ENCODE measurements around the gene C14orf132.

The C14orf132 gene

GRCh38 chr14:96039633-96040311 is 610 bp downstream of the C14orf132 start:
- H3K79me2 ChIP-seq (ENCODE audit: insufficient read depth, low read length), result no peaks in the 10 kb centered on the region
- H3K27me3 ChIP-seq (ENCODE audit: insufficient read depth, low read length), result no peaks in the 10 kb centered on the region
- H3K9ac ChIP-seq (ENCODE audit: low read length), result peak overlapping the region; percentile 67
- peaks cover 4% of the 10 kb centered on the region for H3K4me1 ChIP-seq (ENCODE audit: insufficient read depth, low read length, severe bottlenecking)
- no peaks in the 10 kb centered on the region for H4K20me1 ChIP-seq (ENCODE audit: insufficient read depth, low read length)
- H2AFZ ChIP-seq (ENCODE audit: low read length), result no peak overlapping the region
- H3K36me3 ChIP-seq (ENCODE audit: insufficient read depth, low read length), result no peaks in the 10 kb centered on the region
- peak overlapping the region; percentile 73 for H3K4me3 ChIP-seq (ENCODE audit: low read depth, low read length, poor library complexity, severe bottlenecking)
- peak overlapping the region; percentile 84 for H3K4me2 ChIP-seq (ENCODE audit: low read length)
- H3K9me2 ChIP-seq (ENCODE audit: low read depth, low read length), result no peaks in the 10 kb centered on the region
- H3K9me3 ChIP-seq (ENCODE audit: low read length), result no peaks in the 10 kb centered on the region
- H3F3A ChIP-seq (ENCODE audit: insufficient read depth, low read length), result no peaks in the 10 kb centered on the region; the same call in 1 of the 2 replicates
- TF ChIP-seq CTCF (IDR thresholded peaks at IDR 0.05; ENCODE audit: low read length), result peak; percentile 30; the same call in 1 of the 2 replicates
- no peak for TF ChIP-seq EZH2 (IDR thresholded peaks at IDR 0.05; ENCODE audit: borderline replicate concordance, low read length)
- H3K27ac ChIP-seq (ENCODE audit: low read depth, low read length, poor library complexity, severe bottlenecking), result no peak overlapping the region

GRCh38 chr14:96040828-96041371 is 1.7 kb downstream of the C14orf132 start:
- Histone ChIP-seq H2AFZ (ENCODE audit: low read length) (no peak overlapping the region), H3K9me3 (ENCODE audit: low read length) (no peaks in the 10 kb centered on the region), H3K27me3 (ENCODE audit: insufficient read depth, low read length) (no peaks in the 10 kb centered on the region), H3K79me2 (ENCODE audit: insufficient read depth, low read length) (no peaks in the 10 kb centered on the region), H3K9ac (ENCODE audit: low read length) (no peak overlapping the region), H3K27ac (ENCODE audit: low read depth, low read length, poor library complexity, severe bottlenecking) (no peak overlapping the region), H3K4me1 (ENCODE audit: insufficient read depth, low read length, severe bottlenecking) (peaks cover 4% of the 10 kb centered on the region), H3K9me2 (ENCODE audit: low read depth, low read length) (no peaks in the 10 kb centered on the region), H3K4me2 (ENCODE audit: low read length) (no peak overlapping the region), H3K36me3 (ENCODE audit: insufficient read depth, low read length) (no peaks in the 10 kb centered on the region), H3F3A (ENCODE audit: insufficient read depth, low read length) (no peaks in the 10 kb centered on the region; the same call in 1 of the 2 replicates), H3K4me3 (ENCODE audit: low read depth, low read length, poor library complexity, severe bottlenecking) (no peak overlapping the region), H4K20me1 (ENCODE audit: insufficient read depth, low read length) (no peaks in the 10 kb centered on the region)
- TF ChIP-seq EZH2 (IDR thresholded peaks at IDR 0.05; ENCODE audit: borderline replicate concordance, low read length) (no peak), CTCF (IDR thresholded peaks at IDR 0.05; ENCODE audit: low read length) (no peak)

GRCh38 chr14:96042248-96042930 is 3.2 kb downstream of the C14orf132 start:
- no peak overlapping the region for H3K9ac ChIP-seq (ENCODE audit: low read length)
- no peak for TF ChIP-seq CTCF (IDR thresholded peaks at IDR 0.05; ENCODE audit: low read length)
- no peak for TF ChIP-seq EZH2 (IDR thresholded peaks at IDR 0.05; ENCODE audit: borderline replicate concordance, low read length)
- H2AFZ ChIP-seq (ENCODE audit: low read length), result no peak overlapping the region
- H3K4me2 ChIP-seq (ENCODE audit: low read length), result no peak overlapping the region
- H3K27me3 ChIP-seq (ENCODE audit: insufficient read depth, low read length), result no peaks in the 10 kb centered on the region
- no peaks in the 10 kb centered on the region for H3K9me3 ChIP-seq (ENCODE audit: low read length)
- H4K20me1 ChIP-seq (ENCODE audit: insufficient read depth, low read length), result no peaks in the 10 kb centered on the region
- H3K4me3 ChIP-seq (ENCODE audit: low read depth, low read length, poor library complexity, severe bottlenecking), result no peak overlapping the region
- H3K36me3 ChIP-seq (ENCODE audit: insufficient read depth, low read length), result no peaks in the 10 kb centered on the region
- H3F3A ChIP-seq (ENCODE audit: insufficient read depth, low read length), result no peaks in the 10 kb centered on the region
- no peaks in the 10 kb centered on the region for H3K79me2 ChIP-seq (ENCODE audit: insufficient read depth, low read length)
- no peak overlapping the region for H3K27ac ChIP-seq (ENCODE audit: low read depth, low read length, poor library complexity, severe bottlenecking)
- H3K9me2 ChIP-seq (ENCODE audit: low read depth, low read length), result no peaks in the 10 kb centered on the region
- H3K4me1 ChIP-seq (ENCODE audit: insufficient read depth, low read length, severe bottlenecking), result peaks cover 4% of the 10 kb centered on the region
